Esophagus squamous epithelium (tissue), 5 donors: Measurements from ENCODE around the gene MINDY3. TPM values are rescaled to one million over a fixed set of nuclear protein-coding genes. Genes with fewer than 3 reads are reported as not detected.
A peak's percentile ranks its signal among the peaks of the same experiment; 100 is the strongest.

Experiments used
- DNase-seq: peaks from one replicate; lab custom pipeline; 2025; lab: John Stamatoyannopoulos, UW
- H3K27ac ChIP-seq, 4 donors: fragments of 200-600 bp; sonication (generic); one replicate each; pipeline ENCODE4 v1.5.1; 2016 to 2019; ENCODE audit warnings: mild to moderate bottlenecking in 1 of 4
- H3K27me3 ChIP-seq, 4 donors: fragments of 200-600 bp; sonication (generic); 1 replicate in 3 of 4; 2 replicates in 1 of 4; pipeline versions ENCODE4 v1.5.1 to v1.6.0; 2017 to 2021; ENCODE audit warnings: antibody characterized with exemption in 1 of 4
- H3K36me3 ChIP-seq, 3 donors: fragments of 200-600 bp; sonication (generic); one replicate each; pipeline ENCODE4 v1.5.1; 2016 to 2019
- H3K4me1 ChIP-seq, 3 donors: fragments of 200-600 bp; sonication (generic); one replicate each; pipeline ENCODE4 v1.5.1; 2017 to 2019
- H3K4me3 ChIP-seq, 4 donors: fragments of 200-600 bp; sonication (generic); 1 replicate in 3 of 4; 2 replicates in 1 of 4; pipeline ENCODE4 v1.5.1; 2016 to 2019; ENCODE audit warnings: mild to moderate bottlenecking in 2 of 4, moderate library complexity in 1 of 4
- H3K9me3 ChIP-seq, 3 donors: fragments of 200-600 bp; sonication (generic); one replicate each; pipeline ENCODE4 v1.5.1; 2016 to 2019
- POLR2A ChIP-seq, 4 donors: fragments of 450-650 bp; IDR thresholded peaks; one replicate each; pipeline ENCODE4 v1.6.1; 2017; ENCODE audit warnings: antibody characterized with exemption in 4 of 4, mild to moderate bottlenecking in 4 of 4, moderate library complexity in 3 of 4
- WGBS, 2 donors: methylation state at CpG; one replicate each; pipeline ENCODE4 v1.1.5; 2018; 5-methylcytosine and 5-hydroxymethylcytosine counted together
- intact Hi-C: fragments of 100-400 bp; cut with DNase I; formaldehyde crosslinking; loops from one replicate; pipeline ENCODE4 v1.15.0; 2022
- total RNA-seq, 4 donors: library from RNA; depleted of rRNA; stranded (reverse); fragments of >200 nt; gene quantifications; one replicate each; pipeline ENCODE4 v1.1.0, GENCODE V29; 2016
- TF ChIP-seq, protein P1 (sequence below), 6 experiments: fragments of 450-650 bp in 4 of 6; fragments of 200-600 bp in 2 of 6; sonication (generic) in 2 of 6; IDR thresholded peaks; one replicate each; pipeline ENCODE4 v1.5.1; 2016 to 2019; ENCODE audit warnings: antibody characterized with exemption in 6 of 6, mild to moderate bottlenecking in 4 of 6, moderate library complexity in 4 of 6
- donor health status: DM: yes; HTN: yes; CAD: no.

The MINDY3 gene
- total RNA-seq, 4 donors from 2014 or later: 9.5 to 25.0 (median 17.5) TPM

DNA sequence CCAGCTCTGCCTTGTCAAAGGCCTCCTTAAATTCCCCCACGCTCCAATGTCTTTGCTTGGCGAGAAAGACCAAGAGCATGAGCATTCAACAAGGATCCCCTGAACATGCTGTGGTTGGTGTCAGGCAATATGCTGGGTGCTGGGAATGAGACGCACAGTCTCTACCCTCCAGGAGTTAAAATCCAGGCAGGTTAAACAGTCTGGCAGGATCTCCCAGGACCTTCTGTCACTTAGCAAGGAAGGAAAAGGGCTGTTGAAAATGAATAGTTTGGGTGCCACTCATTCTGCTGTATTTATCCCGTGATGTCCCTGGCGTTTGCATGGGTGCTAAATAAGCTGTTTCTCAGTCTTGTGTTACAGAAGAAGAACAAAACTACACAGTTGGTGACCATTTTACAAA is 118.7 kb downstream of the MINDY3 start:
- H3K9me3 ChIP-seq: no peaks in the 10 kb centered on the region
- H3K36me3 ChIP-seq: no peaks in the 10 kb centered on the region
- H3K27me3 ChIP-seq: no peaks in the 10 kb centered on the region
- TF ChIP-seq, protein P1, sequence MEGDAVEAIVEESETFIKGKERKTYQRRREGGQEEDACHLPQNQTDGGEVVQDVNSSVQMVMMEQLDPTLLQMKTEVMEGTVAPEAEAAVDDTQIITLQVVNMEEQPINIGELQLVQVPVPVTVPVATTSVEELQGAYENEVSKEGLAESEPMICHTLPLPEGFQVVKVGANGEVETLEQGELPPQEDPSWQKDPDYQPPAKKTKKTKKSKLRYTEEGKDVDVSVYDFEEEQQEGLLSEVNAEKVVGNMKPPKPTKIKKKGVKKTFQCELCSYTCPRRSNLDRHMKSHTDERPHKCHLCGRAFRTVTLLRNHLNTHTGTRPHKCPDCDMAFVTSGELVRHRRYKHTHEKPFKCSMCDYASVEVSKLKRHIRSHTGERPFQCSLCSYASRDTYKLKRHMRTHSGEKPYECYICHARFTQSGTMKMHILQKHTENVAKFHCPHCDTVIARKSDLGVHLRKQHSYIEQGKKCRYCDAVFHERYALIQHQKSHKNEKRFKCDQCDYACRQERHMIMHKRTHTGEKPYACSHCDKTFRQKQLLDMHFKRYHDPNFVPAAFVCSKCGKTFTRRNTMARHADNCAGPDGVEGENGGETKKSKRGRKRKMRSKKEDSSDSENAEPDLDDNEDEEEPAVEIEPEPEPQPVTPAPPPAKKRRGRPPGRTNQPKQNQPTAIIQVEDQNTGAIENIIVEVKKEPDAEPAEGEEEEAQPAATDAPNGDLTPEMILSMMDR (IDR thresholded peaks at IDR 0.05): no peak
- no peak for TF ChIP-seq POLR2A (IDR thresholded peaks at IDR 0.05)
- intact Hi-C loops: loop anchor here (10.0 kb wide), 1 partner anchor 317 kb away; no protein-coding TSS in a partner anchor
- H3K27ac ChIP-seq: no peak overlapping the region
- DNase-seq: no peak
- WGBS, 2 donors: 75 to 84% methylated on average over 4 to 5 of the region's 5 CpGs
- no peak overlapping the region for H3K4me3 ChIP-seq
- H3K4me1 ChIP-seq: peaks cover 0 to 10% (median 2%) of the 10 kb centered on the region in 3 donors

DNA sequence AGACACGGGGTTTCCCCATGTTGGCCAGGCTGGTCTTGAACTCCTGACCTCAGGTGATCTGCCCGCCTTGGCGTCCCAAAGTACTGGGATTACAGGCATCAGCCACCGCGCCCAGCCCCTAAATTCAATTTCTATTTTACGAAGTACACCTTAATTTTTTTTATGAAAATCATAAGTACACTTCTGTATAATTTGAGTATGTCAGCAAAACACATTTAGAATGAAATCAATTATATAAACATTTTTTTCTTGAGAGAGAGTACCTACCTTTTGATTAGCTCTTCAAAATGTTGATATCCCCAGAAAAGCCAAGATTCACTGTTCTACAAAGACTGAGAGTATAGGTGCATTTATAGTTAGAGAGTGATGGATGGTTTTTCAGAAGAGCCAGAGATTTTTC is 120.0 kb downstream of the MINDY3 start:
- Histone ChIP-seq H3K4me3 (no peak overlapping the region), H3K27ac (no peak overlapping the region), H3K9me3 (no peaks in the 10 kb centered on the region), H3K4me1 (peaks cover 0 to 20% (median 8%) of the 10 kb centered on the region in 3 donors), H3K36me3 (no peaks in the 10 kb centered on the region), H3K27me3 (no peaks in the 10 kb centered on the region)
- TF ChIP-seq POLR2A (IDR thresholded peaks at IDR 0.05): no peak
- TF ChIP-seq, protein P1 (IDR thresholded peaks at IDR 0.05): no peak
- WGBS, 2 donors: 82 to 91% methylated on average over 6 of the region's 6 CpGs
- intact Hi-C loops: loop anchor here (10.0 kb wide), 1 partner anchor 315 kb away; no protein-coding TSS in a partner anchor
- no peak for DNase-seq

DNA sequence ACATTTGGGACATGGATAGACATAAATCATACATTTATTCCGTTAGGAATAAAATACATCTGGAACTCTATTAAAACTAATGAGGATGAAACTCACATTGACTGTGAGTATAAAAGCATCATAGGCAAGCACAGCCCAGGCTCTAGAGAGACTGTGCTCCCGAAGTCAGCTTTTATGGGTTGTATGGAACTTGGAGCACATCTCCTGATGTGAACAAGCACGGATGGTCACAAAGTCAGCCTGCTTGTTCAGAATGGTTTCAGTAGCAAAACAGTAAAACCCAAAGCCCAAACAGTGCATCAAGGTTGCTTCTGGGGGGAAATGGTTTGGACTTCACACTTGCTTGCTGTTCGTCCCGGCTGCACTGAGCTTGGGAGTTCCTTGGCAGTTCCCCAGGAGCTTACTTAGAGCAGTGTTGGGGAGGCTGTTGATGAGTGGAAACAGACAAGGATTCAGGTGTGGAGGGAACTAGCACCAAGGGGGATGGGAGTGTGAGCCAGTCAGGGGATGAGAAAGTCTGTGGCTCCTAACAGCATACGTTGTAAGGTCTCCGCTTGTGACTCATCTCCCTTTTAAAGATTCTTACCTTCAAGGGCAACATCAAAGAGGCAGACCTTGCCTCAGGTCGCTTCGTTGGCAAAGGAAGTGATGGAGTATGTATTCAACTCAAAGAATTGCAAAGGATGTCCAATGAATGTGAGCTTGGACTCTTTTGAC is 120.9 kb downstream of the MINDY3 start:
- intact Hi-C loops: no loop called here
- DNase-seq: no peak
- Histone ChIP-seq H3K4me1 (peaks cover 0 to 23% (median 8%) of the 10 kb centered on the region in 3 donors), H3K27ac (peak overlapping the region in 3 of 4 donors; percentile 40 to 84 (median 50)), H3K36me3 (no peaks in the 10 kb centered on the region), H3K4me3 (no peak overlapping the region), H3K27me3 (no peaks in the 10 kb centered on the region), H3K9me3 (no peaks in the 10 kb centered on the region)
- TF ChIP-seq POLR2A (IDR thresholded peaks at IDR 0.05): no peak
- TF ChIP-seq, protein P1 (IDR thresholded peaks at IDR 0.05): no peak
- 48 to 60% methylated on average over 9 of the region's 9 CpGs for WGBS, 2 donors

DNA sequence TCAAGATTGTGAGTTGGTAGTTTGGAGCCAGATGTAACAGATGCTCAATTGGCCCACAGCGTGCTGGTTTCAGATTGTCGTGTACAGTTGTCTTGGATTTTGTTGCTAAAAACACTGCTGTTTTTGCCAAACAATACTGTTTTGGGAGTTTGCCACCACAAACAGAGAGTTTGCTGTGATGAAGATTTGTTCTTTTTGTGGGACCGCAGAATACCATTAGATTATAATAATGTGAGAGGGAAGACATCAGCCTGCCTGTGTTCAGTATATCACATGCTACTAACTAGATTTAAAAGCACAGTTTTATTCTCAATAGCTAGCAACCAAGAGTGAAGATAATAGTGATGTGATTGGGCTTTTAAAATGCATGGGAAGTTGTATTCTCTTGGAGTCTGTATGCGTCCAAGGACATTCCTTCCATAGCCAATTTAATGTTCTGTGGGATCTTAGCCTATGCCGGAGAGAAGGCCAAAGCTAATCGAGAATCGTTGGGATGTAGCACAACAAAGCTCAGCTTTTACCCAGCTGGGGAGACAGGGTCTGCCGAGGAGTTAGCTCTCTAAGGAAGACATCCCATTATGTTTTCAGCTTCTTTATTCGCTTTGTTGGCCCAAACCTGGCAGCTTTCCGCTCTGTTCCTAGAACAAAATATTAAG is 121.9 kb downstream of the MINDY3 start:
- H3K9me3 ChIP-seq: no peaks in the 10 kb centered on the region
- WGBS, 2 donors: 64 to 83% methylated on average over 10 of the region's 10 CpGs
- no peak for TF ChIP-seq POLR2A (IDR thresholded peaks at IDR 0.05)
- TF ChIP-seq, protein P1 (IDR thresholded peaks at IDR 0.05): no peak
- H3K27ac ChIP-seq: peak overlapping the region in 3 of 4 donors; percentile 40 to 84 (median 84)
- H3K4me3 ChIP-seq: peak overlapping the region in 1 of 4 donors; percentile 36
- intact Hi-C loops: no loop called here
- no peaks in the 10 kb centered on the region for H3K36me3 ChIP-seq
- H3K27me3 ChIP-seq: no peaks in the 10 kb centered on the region
- peaks cover 0 to 23% (median 8%) of the 10 kb centered on the region in 3 donors for H3K4me1 ChIP-seq
- DNase-seq: no peak

DNA sequence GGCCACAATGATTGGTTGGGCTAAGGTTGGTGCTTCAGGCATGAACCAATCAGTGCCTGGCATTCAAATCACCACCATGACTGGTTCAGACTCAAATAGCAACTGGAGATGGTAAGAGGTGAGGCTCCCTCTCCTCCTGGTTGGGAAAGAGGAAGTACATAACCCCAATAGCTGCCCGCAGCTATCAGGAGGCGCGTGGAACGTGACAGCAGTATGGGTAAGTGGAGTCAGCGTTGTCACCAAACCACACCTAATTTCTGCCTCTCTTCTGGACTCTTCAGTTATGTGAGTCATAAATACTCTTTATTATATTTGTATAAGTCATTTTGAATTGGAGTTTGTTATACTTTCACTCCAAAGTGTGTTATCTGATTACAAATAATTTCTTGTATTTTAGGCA is 122.7 kb downstream of the MINDY3 start:
- TF ChIP-seq POLR2A (IDR thresholded peaks at IDR 0.05): no peak
- TF ChIP-seq, protein P1 (IDR thresholded peaks at IDR 0.05): no peak
- H3K27ac ChIP-seq: peak overlapping the region in 3 of 4 donors; percentile 40 to 84 (median 84)
- no peak for DNase-seq
- H3K36me3 ChIP-seq: no peaks in the 10 kb centered on the region
- H3K27me3 ChIP-seq: no peaks in the 10 kb centered on the region
- 67 to 72% methylated on average over 5 of the region's 5 CpGs for WGBS, 2 donors
- peaks cover 0 to 23% (median 8%) of the 10 kb centered on the region in 3 donors for H3K4me1 ChIP-seq
- intact Hi-C loops: no loop called here
- H3K9me3 ChIP-seq: no peaks in the 10 kb centered on the region
- H3K4me3 ChIP-seq: peak overlapping the region in 1 of 4 donors; percentile 18
